Measurements from ENCODE around the gene PAOX.

- TF ChIP-seq CTCF (IDR thresholded peaks at IDR 0.05) = no peak
- no peak for TF ChIP-seq POLR2A (IDR thresholded peaks at IDR 0.05)
Measured at GRCh38 chr10:133338080-133339071, 40.7 kb upstream of the PAOX start.

All from thyroid gland (tissue), 4 donors.